Activated T-helper 2 cell treated with anti-CD3 and anti-CD28 coated beads, Interferon-gamma antibody, Interleukin-2, Interleukin-4, amounts not matched to agents 10 μg/mL and 5 μg/mL and 100 μg/mL, durations not matched to agents 14 hours and 24 hours and 36 hours (primary cell): ENCODE results near the gene VWA5B1. TPM values are rescaled to one million over a fixed set of nuclear protein-coding genes. Genes with fewer than 3 reads are reported as not detected.

Experiments
- DNase-seq: peaks from one replicate; pipeline ENCODE4 v3.0.0; 2021; ENCODE audit warnings: low spot score
- H3K27ac Mint-ChIP-seq: one replicate; pipeline ENCODE4 v1.8.0; 2021; ENCODE audit warnings: mixed read lengths
- H3K27me3 Mint-ChIP-seq: one replicate; pipeline ENCODE4 v1.8.0; 2021; ENCODE audit warnings: low read depth, mixed read lengths
- H3K36me3 Mint-ChIP-seq: one replicate; pipeline ENCODE4 v1.8.0; 2021; ENCODE audit warnings: low read depth, mixed read lengths
- H3K4me1 Mint-ChIP-seq: one replicate; pipeline ENCODE4 v1.8.0; 2021; ENCODE audit warnings: low read depth, mixed read lengths
- H3K4me3 Mint-ChIP-seq: one replicate; pipeline ENCODE4 v1.8.0; 2021; ENCODE audit warnings: low read depth, mild to moderate bottlenecking, moderate library complexity, mixed read lengths
- H3K9me3 Mint-ChIP-seq: one replicate; pipeline ENCODE4 v1.8.0; 2021; ENCODE audit warnings: mixed read lengths
- intact Hi-C: fragments of 100-400 bp; cut with micrococcal nuclease; formaldehyde crosslinking; loops from one replicate; pipeline ENCODE4 v1.15.1; 2023
- total RNA-seq: library from RNA; stranded (reverse); gene quantifications from 2 replicates; pipeline ENCODE4 v1.2.3, GENCODE V29; 2022

VWA5B1 gene
- total RNA-seq, 1 donor from 2014 or later = not detected

- intact Hi-C loops = no loop called here
- Mint-ChIP-seq H3K36me3 (no peaks in the 10 kb centered on the region), H3K9me3 (no peaks in the 10 kb centered on the region), H3K4me1 (peaks cover 2% of the 10 kb centered on the region), H3K27ac (no peak overlapping the region), H3K27me3 (peaks cover 29% of the 10 kb centered on the region), H3K4me3 (no peak overlapping the region)
- DNase-seq = no peak
Measured at GRCh38 chr1:20381961-20382360, 91.3 kb downstream of the VWA5B1 start.

GRCh38 chr1:20382711-20383110 is 92.0 kb downstream of the VWA5B1 start:
- peaks cover 27% of the 10 kb centered on the region for H3K27me3 Mint-ChIP-seq

GRCh38 chr1:20383631-20384030 is 93.0 kb downstream of the VWA5B1 start:
- H3K9me3 Mint-ChIP-seq = no peaks in the 10 kb centered on the region
- intact Hi-C loops = no loop called here
- H3K27ac Mint-ChIP-seq = no peak overlapping the region
- H3K4me3 Mint-ChIP-seq = no peak overlapping the region
- H3K27me3 Mint-ChIP-seq = peaks cover 26% of the 10 kb centered on the region
- peaks cover 2% of the 10 kb centered on the region for H3K4me1 Mint-ChIP-seq
- H3K36me3 Mint-ChIP-seq = no peaks in the 10 kb centered on the region
- DNase-seq = no peak

More at GRCh38 chr1:20382711-20383110, 92.0 kb downstream of the VWA5B1 start:
- no peaks in the 10 kb centered on the region for H3K36me3 Mint-ChIP-seq
- no peaks in the 10 kb centered on the region for H3K9me3 Mint-ChIP-seq
- no peak for DNase-seq
- H3K4me3 Mint-ChIP-seq = no peak overlapping the region
- intact Hi-C loops = no loop called here
- peaks cover 2% of the 10 kb centered on the region for H3K4me1 Mint-ChIP-seq
- no peak overlapping the region for H3K27ac Mint-ChIP-seq

- Mint-ChIP-seq H3K4me1 (no peaks in the 10 kb centered on the region), H3K27ac (no peak overlapping the region), H3K4me3 (no peak overlapping the region), H3K36me3 (no peaks in the 10 kb centered on the region), H3K9me3 (no peaks in the 10 kb centered on the region), H3K27me3 (peaks cover 25% of the 10 kb centered on the region)
- intact Hi-C loops = no loop called here
- no peak for DNase-seq
Measured at GRCh38 chr1:20385630-20386029, 95.0 kb downstream of the VWA5B1 start.

GRCh38 chr1:20386323-20387081 is 95.8 kb downstream of the VWA5B1 start:
- intact Hi-C loops = no loop called here
- no peak overlapping the region for H3K27ac Mint-ChIP-seq
- no peaks in the 10 kb centered on the region for H3K36me3 Mint-ChIP-seq
- peaks cover 27% of the 10 kb centered on the region for H3K27me3 Mint-ChIP-seq
- H3K4me3 Mint-ChIP-seq = no peak overlapping the region
- DNase-seq = no peak
- no peaks in the 10 kb centered on the region for H3K9me3 Mint-ChIP-seq
- H3K4me1 Mint-ChIP-seq = no peaks in the 10 kb centered on the region

GRCh38 chr1:20389571-20389970 is 98.9 kb downstream of the VWA5B1 start:
- peaks cover 42% of the 10 kb centered on the region for H3K27me3 Mint-ChIP-seq
- no peak overlapping the region for H3K27ac Mint-ChIP-seq
- no peak overlapping the region for H3K4me3 Mint-ChIP-seq
- intact Hi-C loops = no loop called here
- peaks cover 6% of the 10 kb centered on the region for H3K9me3 Mint-ChIP-seq
- no peaks in the 10 kb centered on the region for H3K36me3 Mint-ChIP-seq
- DNase-seq = no peak
- no peaks in the 10 kb centered on the region for H3K4me1 Mint-ChIP-seq

GRCh38 chr1:20390589-20391331 is 100.1 kb downstream of the VWA5B1 start:
- Mint-ChIP-seq H3K4me3 (no peak overlapping the region), H3K27me3 (peaks cover 35% of the 10 kb centered on the region)

GRCh38 chr1:20395255-20395654 is 104.6 kb downstream of the VWA5B1 start:
- DNase-seq = no peak
- H3K27me3 Mint-ChIP-seq = peaks cover 33% of the 10 kb centered on the region
- intact Hi-C loops = no loop called here
- peaks cover 10% of the 10 kb centered on the region for H3K9me3 Mint-ChIP-seq
- H3K4me1 Mint-ChIP-seq = no peaks in the 10 kb centered on the region
- no peak overlapping the region for H3K4me3 Mint-ChIP-seq
- no peak overlapping the region for H3K27ac Mint-ChIP-seq
- no peaks in the 10 kb centered on the region for H3K36me3 Mint-ChIP-seq

More at GRCh38 chr1:20390589-20391331, 100.1 kb downstream of the VWA5B1 start:
- intact Hi-C loops = no loop called here
- Mint-ChIP-seq H3K9me3 (peaks cover 10% of the 10 kb centered on the region), H3K4me1 (no peaks in the 10 kb centered on the region), H3K36me3 (no peaks in the 10 kb centered on the region), H3K27ac (no peak overlapping the region)
- no peak for DNase-seq

- Mint-ChIP-seq H3K27ac (no peak overlapping the region), H3K4me3 (no peak overlapping the region), H3K4me1 (no peaks in the 10 kb centered on the region), H3K9me3 (peaks cover 10% of the 10 kb centered on the region), H3K27me3 (peaks cover 30% of the 10 kb centered on the region), H3K36me3 (no peaks in the 10 kb centered on the region)
- intact Hi-C loops = no loop called here
- no peak for DNase-seq
Measured at GRCh38 chr1:20398744-20399143, 108.1 kb downstream of the VWA5B1 start.

GRCh38 chr1:20399196-20399595 is 108.5 kb downstream of the VWA5B1 start:
- peaks cover 8% of the 10 kb centered on the region for H3K9me3 Mint-ChIP-seq
- H3K27ac Mint-ChIP-seq = no peak overlapping the region
- H3K27me3 Mint-ChIP-seq = peaks cover 28% of the 10 kb centered on the region
- intact Hi-C loops = no loop called here
- H3K4me1 Mint-ChIP-seq = no peaks in the 10 kb centered on the region
- H3K36me3 Mint-ChIP-seq = no peaks in the 10 kb centered on the region
- no peak overlapping the region for H3K4me3 Mint-ChIP-seq
- DNase-seq = no peak

- DNase-seq = no peak
- no peak overlapping the region for H3K27ac Mint-ChIP-seq
- H3K4me1 Mint-ChIP-seq = no peaks in the 10 kb centered on the region
- H3K9me3 Mint-ChIP-seq = peaks cover 4% of the 10 kb centered on the region
- H3K4me3 Mint-ChIP-seq = no peak overlapping the region
- H3K27me3 Mint-ChIP-seq = peaks cover 28% of the 10 kb centered on the region
- no peaks in the 10 kb centered on the region for H3K36me3 Mint-ChIP-seq
- intact Hi-C loops = no loop called here
Measured at GRCh38 chr1:20399606-20400180, 109.0 kb downstream of the VWA5B1 start.

GRCh38 chr1:20400341-20401177 is 109.9 kb downstream of the VWA5B1 start:
- no peak overlapping the region for H3K4me3 Mint-ChIP-seq
- no peaks in the 10 kb centered on the region for H3K4me1 Mint-ChIP-seq
- no peak overlapping the region for H3K27ac Mint-ChIP-seq
- H3K36me3 Mint-ChIP-seq = no peaks in the 10 kb centered on the region
- DNase-seq = no peak
- intact Hi-C loops = no loop called here
- H3K9me3 Mint-ChIP-seq = no peaks in the 10 kb centered on the region
- peaks cover 31% of the 10 kb centered on the region for H3K27me3 Mint-ChIP-seq
